Measurements from ENCODE around the gene HOXA11. TPM values are rescaled to one million over a fixed set of nuclear protein-coding genes. Genes with fewer than 3 reads are reported as not detected.

HOXA11 gene
- total and polyA plus RNA-seq, 2 of the 4 experiments (the other 2 are of a cell fraction): 0.05 TPM; not detected in 1

GRCh38 chr7:27172823-27173510, 12.1 kb downstream of the HOXA11 start:
- Histone ChIP-seq H3K27ac (ENCODE audit: insufficient read depth, low read length) (no peak overlapping the region), H3K79me1 (ENCODE audit: low read depth in 1 of 2, low read length in 2 of 2) (no peaks in the 10 kb centered on the region), H4K5ac (ENCODE audit: low read depth, low read length) (no peak overlapping the region), H4K91ac (ENCODE audit: insufficient read depth, low read depth, low read length) (no peak overlapping the region), H3K4me1 (ENCODE audit: control insufficient read depth, insufficient read depth, low read length) (no peaks in the 10 kb centered on the region), H3K4ac (ENCODE audit: low read depth, low read length) (no peak overlapping the region), H2BK20ac (ENCODE audit: low read depth, low read length) (no peak overlapping the region), H3K56ac (ENCODE audit: extremely low read depth, insufficient read depth, low read length) (no peak overlapping the region), H4K20me1 (ENCODE audit: insufficient read depth, low read length) (peaks cover 19% of the 10 kb centered on the region; the same call in 1 of the 2 replicates), H2BK15ac (ENCODE audit: low read depth, low read length) (no peak overlapping the region), H3K9me3 (ENCODE audit: control insufficient read depth, insufficient read depth, low read length) (peaks cover 16% of the 10 kb centered on the region; the same call in 1 of the 2 replicates), H3K23ac (ENCODE audit: low read depth, low read length) (no peak overlapping the region), H3K18ac (ENCODE audit: low read depth, low read length) (no peak overlapping the region), H3K4me2 (ENCODE audit: low read depth, low read length) (peak overlapping the region; percentile 46), H2AK9ac (replicated peaks; ENCODE audit: low read depth, low read length, poor library complexity) (no peak overlapping the region), H3K4me3 (ENCODE audit: insufficient read depth, low read depth, low read length) (peak overlapping the region; percentile 38), H3K9me1 (ENCODE audit: insufficient read depth, low read length) (no peaks in the 10 kb centered on the region), H2AK5ac (ENCODE audit: low read depth, low read length) (no peak overlapping the region), H4K8ac (ENCODE audit: low read depth in 2 of 2, low read length in 2 of 2) (no peak overlapping the region), H2AFZ (replicated peaks; ENCODE audit: low read length, poor library complexity) (peak overlapping the region; percentile 54), H3K36me3 (ENCODE audit: control insufficient read depth, insufficient read depth, low read length) (no peaks in the 10 kb centered on the region), H2BK5ac (ENCODE audit: low read depth, low read length, poor library complexity, severe bottlenecking) (no peak overlapping the region), H3K27me3 (ENCODE audit: control insufficient read depth, insufficient read depth, low read length) (peaks cover 93% of the 10 kb centered on the region), H3K9ac (ENCODE audit: low read depth, low read length) (no peak overlapping the region), H2BK120ac (ENCODE audit: low read depth, low read length) (no peak overlapping the region), H3K14ac (replicated peaks; ENCODE audit: low read depth, low read length) (no peak overlapping the region)
- in situ Hi-C loops (cut with MboI; ENCODE audit: low sequenced_read_pairs) (no loop called here), intact Hi-C loops (cut with micrococcal nuclease) (no loop called here), dilution Hi-C loops (cut with HindIII; ENCODE audit: low sequenced_read_pairs, unreplicated experiment) (no loop called here)
- TF ChIP-seq CTCF (conservative IDR thresholded peaks at IDR 0.05; ENCODE audit: low read depth, low read length) (no peak), RAD21 (IDR thresholded peaks at IDR 0.05; ENCODE audit: low read length) (no peak), ELK1 (IDR thresholded peaks at IDR 0.05; ENCODE audit: borderline replicate concordance, low read depth, low read length) (no peak), USF2 (IDR thresholded peaks at IDR 0.05; ENCODE audit: low read depth, low read length) (no peak), CHD1 (IDR thresholded peaks at IDR 0.05; ENCODE audit: low read depth, low read length) (no peak), MAFK (IDR thresholded peaks at IDR 0.05; ENCODE audit: low read depth, low read length) (no peak), RFX5 (IDR thresholded peaks at IDR 0.05; ENCODE audit: low read depth, low read length) (no peak), RCOR1 (IDR thresholded peaks at IDR 0.05; ENCODE audit: insufficient replicate concordance, low read length) (no peak), SMC3 (IDR thresholded peaks at IDR 0.05; ENCODE audit: low read depth, low read length) (no peak), POLR2A (IDR thresholded peaks at IDR 0.05; ENCODE audit: low read depth, low read length) (no peak), MAZ (IDR thresholded peaks at IDR 0.05; ENCODE audit: borderline replicate concordance, low read depth, low read length) (no peak), MXI1 (IDR thresholded peaks at IDR 0.05; ENCODE audit: borderline replicate concordance, low read depth, low read length) (no peak), CEBPB (IDR thresholded peaks at IDR 0.05; ENCODE audit: low read depth, low read length) (no peak), NFE2L2 (IDR thresholded peaks at IDR 0.05; ENCODE audit: low read depth, low read length) (no peak)
- BruUV-seq (replicated peaks): no TSS peak
- POLR2A ChIA-PET (ENCODE audit: unreplicated experiment): no interaction called here
- WGBS, 2 experiments (ENCODE audit: extremely low coverage in 2 of 2, insufficient read length in 1 of 2): 10% methylated on average over 32 of the region's 58 CpGs; no CpG with 5 or more reads in 1 of the 2 experiments
- ATAC-seq (ENCODE audit: low read depth) (peak; percentile 70), DNase-seq (no peak)
- CTCF ChIA-PET: no interaction called here

Data from IMR-90 (cell line).